Measurements from ENCODE around the gene COPS6. TPM values are rescaled to one million over a fixed set of nuclear protein-coding genes. Genes with fewer than 3 reads are reported as not detected.

The COPS6 gene
- polyA plus RNA-seq, 1 experiment: 234 TPM

DNA sequence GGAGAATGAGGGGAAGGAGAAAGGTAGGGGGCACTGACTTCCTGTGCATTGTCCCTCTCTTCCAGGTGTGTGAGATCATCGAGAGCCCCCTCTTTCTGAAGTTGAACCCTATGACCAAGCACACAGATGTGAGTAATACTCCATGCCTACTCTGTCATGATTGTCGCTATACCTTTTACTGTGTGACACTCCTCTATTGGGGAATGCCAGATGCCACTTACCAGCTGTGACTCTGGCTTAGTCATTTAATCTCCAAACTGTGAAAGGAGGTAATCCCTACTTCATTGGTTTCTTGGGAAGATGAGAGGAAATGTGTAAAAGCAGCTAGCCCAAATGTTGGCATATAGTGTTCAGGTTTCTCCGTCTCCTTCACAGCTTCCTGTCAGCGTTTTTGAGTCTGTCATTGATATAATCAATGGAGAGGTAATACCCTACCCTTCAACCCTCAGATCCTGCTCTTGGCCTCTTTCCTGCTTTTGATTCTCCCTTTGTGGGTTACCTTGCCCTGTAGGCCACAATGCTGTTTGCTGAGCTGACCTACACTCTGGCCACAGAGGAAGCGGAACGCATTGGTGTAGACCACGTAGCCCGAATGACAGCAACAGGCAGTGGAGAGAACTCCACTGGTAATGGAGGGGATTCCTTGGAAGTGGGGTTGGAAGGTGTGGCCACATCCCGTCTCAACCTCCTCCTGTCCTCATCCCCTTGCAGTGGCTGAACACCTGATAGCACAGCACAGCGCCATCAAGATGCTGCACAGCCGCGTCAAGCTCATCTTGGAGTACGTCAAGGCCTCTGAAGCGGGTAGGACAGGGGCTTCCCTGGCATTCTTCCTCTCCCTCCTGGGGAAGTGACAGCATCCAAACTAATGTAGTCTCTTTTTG lies 2.0 kb downstream of the COPS6 start:
- H3K4me3 ChIP-seq (ENCODE audit: low read depth, low read length): no peak overlapping the region
- TF ChIP-seq, protein P1, sequence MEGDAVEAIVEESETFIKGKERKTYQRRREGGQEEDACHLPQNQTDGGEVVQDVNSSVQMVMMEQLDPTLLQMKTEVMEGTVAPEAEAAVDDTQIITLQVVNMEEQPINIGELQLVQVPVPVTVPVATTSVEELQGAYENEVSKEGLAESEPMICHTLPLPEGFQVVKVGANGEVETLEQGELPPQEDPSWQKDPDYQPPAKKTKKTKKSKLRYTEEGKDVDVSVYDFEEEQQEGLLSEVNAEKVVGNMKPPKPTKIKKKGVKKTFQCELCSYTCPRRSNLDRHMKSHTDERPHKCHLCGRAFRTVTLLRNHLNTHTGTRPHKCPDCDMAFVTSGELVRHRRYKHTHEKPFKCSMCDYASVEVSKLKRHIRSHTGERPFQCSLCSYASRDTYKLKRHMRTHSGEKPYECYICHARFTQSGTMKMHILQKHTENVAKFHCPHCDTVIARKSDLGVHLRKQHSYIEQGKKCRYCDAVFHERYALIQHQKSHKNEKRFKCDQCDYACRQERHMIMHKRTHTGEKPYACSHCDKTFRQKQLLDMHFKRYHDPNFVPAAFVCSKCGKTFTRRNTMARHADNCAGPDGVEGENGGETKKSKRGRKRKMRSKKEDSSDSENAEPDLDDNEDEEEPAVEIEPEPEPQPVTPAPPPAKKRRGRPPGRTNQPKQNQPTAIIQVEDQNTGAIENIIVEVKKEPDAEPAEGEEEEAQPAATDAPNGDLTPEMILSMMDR (IDR thresholded peaks at IDR 0.05; ENCODE audit: insufficient read depth, low read depth, low read length): no peak
- CTCF ChIA-PET: no interaction called here
- H3K27me3 ChIP-seq (ENCODE audit: control insufficient read depth, insufficient read depth, low read length): no peaks in the 10 kb centered on the region
- no peak for DNase-seq (ENCODE audit: low read depth)
- POLR2A ChIA-PET: no interaction called here
- H3K36me3 ChIP-seq (ENCODE audit: control insufficient read depth, insufficient read depth, low read length): peaks cover 41% of the 10 kb centered on the region

DNA sequence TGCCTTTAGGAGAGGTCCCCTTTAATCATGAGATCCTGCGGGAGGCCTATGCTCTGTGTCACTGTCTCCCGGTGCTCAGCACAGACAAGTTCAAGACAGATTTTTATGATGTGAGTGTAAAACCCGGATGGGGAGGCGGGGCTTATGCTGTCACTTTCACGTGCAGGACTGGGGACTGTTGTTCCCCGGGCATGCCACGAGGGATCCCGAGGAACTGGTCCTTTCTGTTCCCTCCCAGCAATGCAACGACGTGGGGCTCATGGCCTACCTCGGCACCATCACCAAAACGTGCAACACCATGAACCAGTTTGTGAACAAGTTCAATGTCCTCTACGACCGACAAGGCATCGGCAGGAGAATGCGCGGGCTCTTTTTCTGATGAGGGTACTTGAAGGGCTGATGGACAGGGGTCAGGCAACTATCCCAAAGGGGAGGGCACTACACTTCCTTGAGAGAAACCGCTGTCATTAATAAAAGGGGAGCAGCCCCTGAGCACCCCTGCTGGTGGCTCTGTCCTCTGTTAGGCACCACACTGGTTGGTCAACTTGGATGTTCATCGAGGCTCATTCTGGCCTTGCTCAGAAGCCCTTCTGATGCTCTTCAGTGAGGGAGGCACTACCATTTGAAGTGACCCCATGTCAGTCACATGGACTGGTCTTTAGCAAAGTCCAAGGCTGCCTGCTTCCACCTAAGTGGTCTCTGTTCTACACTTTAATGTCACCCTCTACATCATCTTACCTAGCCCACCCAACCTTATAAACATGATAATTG lies 2.8 kb downstream of the COPS6 start:
- Histone ChIP-seq H3K27me3 (ENCODE audit: control insufficient read depth, insufficient read depth, low read length) (no peaks in the 10 kb centered on the region), H3K4me3 (ENCODE audit: low read depth, low read length) (no peak overlapping the region), H3K36me3 (ENCODE audit: control insufficient read depth, insufficient read depth, low read length) (peaks cover 45% of the 10 kb centered on the region)
- DNase-seq (ENCODE audit: low read depth): no peak
- TF ChIP-seq, protein P1 (IDR thresholded peaks at IDR 0.05; ENCODE audit: insufficient read depth, low read depth, low read length): peak; percentile 17; the same call in 1 of the 2 replicates
- ChIA-PET POLR2A (no interaction called here), CTCF (interaction anchor here (0.8 kb wide), 1 partner anchor 9 kb away, joined by 3 read pairs; no protein-coding TSS in a partner anchor)

DNA sequence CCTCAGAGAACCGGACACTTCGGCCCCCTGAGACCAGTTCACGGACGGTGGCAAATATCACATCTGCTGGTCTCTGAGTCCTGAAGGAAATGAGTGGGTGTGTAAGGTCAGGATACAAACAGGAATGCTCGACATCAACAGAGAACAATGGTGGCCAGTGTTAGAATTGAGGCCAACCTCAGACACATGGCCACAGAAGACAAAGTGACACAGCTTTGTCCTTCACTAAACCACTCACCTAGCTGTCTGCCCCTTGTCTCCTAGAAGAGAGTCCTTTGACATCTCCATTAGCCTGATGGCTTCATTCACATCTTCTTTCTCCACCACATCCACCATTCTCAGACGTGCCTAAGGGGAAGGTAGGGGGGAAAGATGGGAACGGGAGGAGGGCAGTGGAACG lies 4.3 kb downstream of the COPS6 start:
- H3K4me3 ChIP-seq (ENCODE audit: low read depth, low read length): no peak overlapping the region
- H3K36me3 ChIP-seq (ENCODE audit: control insufficient read depth, insufficient read depth, low read length): peaks cover 52% of the 10 kb centered on the region
- POLR2A ChIA-PET: no interaction called here
- TF ChIP-seq, protein P1 (IDR thresholded peaks at IDR 0.05; ENCODE audit: insufficient read depth, low read depth, low read length): no peak
- CTCF ChIA-PET: interaction anchor here (0.6 kb wide), 1 partner anchor 99 kb away, joined by 3 read pairs; no protein-coding TSS in a partner anchor
- H3K27me3 ChIP-seq (ENCODE audit: control insufficient read depth, insufficient read depth, low read length): no peaks in the 10 kb centered on the region
- DNase-seq (ENCODE audit: low read depth): no peak

DNA sequence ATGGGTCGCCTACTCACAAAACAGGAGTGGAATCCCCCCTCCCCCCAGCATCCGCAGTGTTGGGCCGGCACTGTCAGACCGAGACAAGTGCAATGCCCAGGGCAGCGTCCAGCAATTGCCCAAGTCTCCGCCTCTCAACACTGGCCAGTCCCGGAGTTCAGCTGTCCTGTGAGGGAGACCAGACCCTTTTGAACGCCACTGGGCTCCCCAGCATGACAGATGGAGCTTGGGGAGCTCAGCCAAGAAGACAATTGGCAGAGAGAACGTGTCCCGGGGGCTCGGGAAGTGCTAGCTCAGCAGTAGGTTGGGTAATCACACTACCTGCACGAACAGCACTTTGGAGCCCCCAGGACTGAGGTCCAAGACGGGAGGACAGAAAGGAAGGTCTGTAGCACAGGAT lies 4.7 kb downstream of the COPS6 start:
- peaks cover 56% of the 10 kb centered on the region for H3K36me3 ChIP-seq (ENCODE audit: control insufficient read depth, insufficient read depth, low read length)
- no peaks in the 10 kb centered on the region for H3K27me3 ChIP-seq (ENCODE audit: control insufficient read depth, insufficient read depth, low read length)
- CTCF ChIA-PET: interaction anchor here (0.5 to 0.6 kb wide), 2 partner anchors 9 to 99 kb away, joined by 3 to 5 read pairs; no protein-coding TSS in a partner anchor
- no peak overlapping the region for H3K4me3 ChIP-seq (ENCODE audit: low read depth, low read length)
- TF ChIP-seq, protein P1 (IDR thresholded peaks at IDR 0.05; ENCODE audit: insufficient read depth, low read depth, low read length): no peak
- POLR2A ChIA-PET: no interaction called here
- no peak for DNase-seq (ENCODE audit: low read depth)

DNA sequence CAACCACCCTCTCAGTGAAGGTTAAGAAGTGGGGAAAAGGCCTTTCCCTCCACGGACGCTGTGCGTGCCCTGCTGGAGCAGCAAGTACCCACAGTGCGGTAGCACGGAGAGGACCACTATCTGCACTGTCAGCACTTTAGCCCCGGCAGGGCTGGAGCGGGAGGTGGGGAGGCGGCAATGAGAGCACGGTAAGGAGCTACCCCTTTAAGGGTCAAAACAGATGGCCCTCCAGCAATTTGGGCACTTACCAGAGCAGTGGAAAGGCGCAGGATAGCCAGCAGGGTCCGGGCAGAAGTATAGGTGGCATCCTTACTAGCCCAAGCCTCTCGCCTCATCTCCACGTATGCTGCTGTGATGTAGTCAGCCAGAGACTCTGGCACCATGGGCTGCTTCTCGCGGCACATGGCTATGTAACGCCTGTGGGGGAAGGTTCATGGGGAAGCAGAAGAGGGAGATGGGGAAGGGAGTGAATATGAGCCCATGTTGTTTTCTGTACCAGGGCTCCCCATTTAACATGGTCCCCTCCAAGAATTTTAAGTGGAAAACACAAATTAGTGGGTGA lies 5.2 kb downstream of the COPS6 start:
- Histone ChIP-seq H3K27me3 (ENCODE audit: control insufficient read depth, insufficient read depth, low read length) (no peaks in the 10 kb centered on the region), H3K4me3 (ENCODE audit: low read depth, low read length) (no peak overlapping the region), H3K36me3 (ENCODE audit: control insufficient read depth, insufficient read depth, low read length) (peaks cover 59% of the 10 kb centered on the region)
- CTCF ChIA-PET: interaction anchor here (0.5 kb wide), 1 partner anchor 9 kb away, joined by 5 read pairs; no protein-coding TSS in a partner anchor
- TF ChIP-seq, protein P1 (IDR thresholded peaks at IDR 0.05; ENCODE audit: insufficient read depth, low read depth, low read length): no peak
- POLR2A ChIA-PET: no interaction called here
- DNase-seq (ENCODE audit: low read depth): no peak

Measured in BJ (cell line).